ENCODE results near the gene TRAF4. TPM values are rescaled to one million over a fixed set of nuclear protein-coding genes. Genes with fewer than 3 reads are reported as not detected.

Gene TRAF4
- total RNA-seq, 1 experiment from 2014 or later: 227 TPM

DNA sequence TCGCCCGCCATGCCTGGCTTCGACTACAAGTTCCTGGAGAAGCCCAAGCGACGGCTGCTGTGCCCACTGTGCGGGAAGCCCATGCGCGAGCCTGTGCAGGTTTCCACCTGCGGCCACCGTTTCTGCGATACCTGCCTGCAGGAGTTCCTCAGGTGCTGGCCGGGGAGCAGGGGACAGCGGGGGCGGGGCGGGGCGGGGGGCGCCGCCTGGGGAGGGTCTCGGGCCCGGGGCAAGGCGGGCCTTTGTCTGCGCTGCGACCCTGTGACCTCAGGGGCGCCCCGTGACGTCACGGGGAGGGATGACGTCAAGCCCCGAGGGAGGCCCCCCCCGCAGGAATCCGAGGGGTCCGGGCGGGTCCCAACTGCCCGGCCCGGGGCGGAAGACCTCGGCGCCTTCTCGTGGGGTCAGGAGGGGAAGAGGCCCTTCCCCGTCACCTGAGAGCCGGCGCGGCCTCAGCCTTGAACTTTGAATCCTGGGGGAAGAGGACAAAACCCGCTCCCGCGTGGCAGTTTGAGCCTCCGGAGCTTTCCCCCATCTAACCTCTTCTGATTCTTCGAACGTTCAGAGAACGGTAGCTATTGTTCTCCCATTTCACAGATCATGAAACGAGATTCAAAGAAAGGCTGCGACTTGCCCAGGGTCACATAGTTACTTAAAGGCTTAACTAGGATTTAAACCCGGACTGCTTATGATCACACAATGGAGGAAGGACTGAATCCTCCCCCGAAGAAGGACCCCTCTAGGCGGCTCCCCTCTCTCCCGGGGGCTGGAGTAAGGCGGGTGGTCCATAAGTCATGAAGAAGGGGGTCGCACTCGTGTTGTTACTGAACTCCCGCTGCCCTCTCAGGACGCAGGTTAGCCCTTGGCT, 527 bp downstream of the TRAF4 start:
- H3K27me3 ChIP-seq (ENCODE audit: insufficient read depth, low read length): no peaks in the 10 kb centered on the region
- peak overlapping the region; percentile 95 for H3K9ac ChIP-seq (ENCODE audit: extremely low read depth, insufficient read length, low read length)
- H4K91ac ChIP-seq (ENCODE audit: insufficient read length, low read depth, low read length): peak overlapping the region; percentile 82
- DNase-seq: peak; percentile 87
- peak overlapping the region; percentile 93 for H2BK120ac ChIP-seq (ENCODE audit: low read depth, low read length, poor library complexity, severe bottlenecking)
- H4K8ac ChIP-seq (replicated peaks; ENCODE audit: insufficient read length, low read depth, low read length): peak overlapping the region; percentile 20
- peaks cover 5% of the 10 kb centered on the region; the same call in 1 of the 2 replicates for H3K4me1 ChIP-seq (ENCODE audit: insufficient read depth, low read length)
- H3K79me2 ChIP-seq (ENCODE audit: insufficient read depth, low read length): peaks cover 16% of the 10 kb centered on the region; the same call in 1 of the 2 replicates
- peak overlapping the region; percentile 84 for H3K4me2 ChIP-seq (ENCODE audit: insufficient read depth, insufficient read length, low read length)
- peak overlapping the region; percentile 98 for H3K18ac ChIP-seq (ENCODE audit: insufficient read length, low read depth, low read length)
- no peak overlapping the region for H2BK20ac ChIP-seq (ENCODE audit: low read depth, low read length, poor library complexity, severe bottlenecking)
- WGBS (ENCODE audit: extremely low coverage, insufficient read length, low lambda C conversion rate): no CpG with 5 or more reads among the region's 61 CpGs
- peak overlapping the region; percentile 39 for H3K4ac ChIP-seq (ENCODE audit: low read depth, low read length)
- H4K5ac ChIP-seq (ENCODE audit: insufficient read length, low read depth, low read length): peak overlapping the region; percentile 24
- peak overlapping the region; percentile 100 for H3K14ac ChIP-seq (ENCODE audit: insufficient read depth, low read length)
- H3K27ac Mint-ChIP-seq: peak overlapping the region; percentile 95 to 98 (median 97)
- peak overlapping the region; percentile 87 to 93 for H3K4me3 Mint-ChIP-seq
- no peaks in the 10 kb centered on the region; the same call in none of the 2 replicates for H3K27me3 Mint-ChIP-seq (ENCODE audit: low read depth)
- H3K27ac ChIP-seq (ENCODE audit: insufficient read length, low read depth, low read length): peak overlapping the region; percentile 61
- peak overlapping the region; percentile 45 for H2BK5ac ChIP-seq (ENCODE audit: insufficient read length, low read length)
- H2AK5ac ChIP-seq (ENCODE audit: insufficient read length, low read length): no peak overlapping the region
- TF ChIP-seq, protein P1, sequence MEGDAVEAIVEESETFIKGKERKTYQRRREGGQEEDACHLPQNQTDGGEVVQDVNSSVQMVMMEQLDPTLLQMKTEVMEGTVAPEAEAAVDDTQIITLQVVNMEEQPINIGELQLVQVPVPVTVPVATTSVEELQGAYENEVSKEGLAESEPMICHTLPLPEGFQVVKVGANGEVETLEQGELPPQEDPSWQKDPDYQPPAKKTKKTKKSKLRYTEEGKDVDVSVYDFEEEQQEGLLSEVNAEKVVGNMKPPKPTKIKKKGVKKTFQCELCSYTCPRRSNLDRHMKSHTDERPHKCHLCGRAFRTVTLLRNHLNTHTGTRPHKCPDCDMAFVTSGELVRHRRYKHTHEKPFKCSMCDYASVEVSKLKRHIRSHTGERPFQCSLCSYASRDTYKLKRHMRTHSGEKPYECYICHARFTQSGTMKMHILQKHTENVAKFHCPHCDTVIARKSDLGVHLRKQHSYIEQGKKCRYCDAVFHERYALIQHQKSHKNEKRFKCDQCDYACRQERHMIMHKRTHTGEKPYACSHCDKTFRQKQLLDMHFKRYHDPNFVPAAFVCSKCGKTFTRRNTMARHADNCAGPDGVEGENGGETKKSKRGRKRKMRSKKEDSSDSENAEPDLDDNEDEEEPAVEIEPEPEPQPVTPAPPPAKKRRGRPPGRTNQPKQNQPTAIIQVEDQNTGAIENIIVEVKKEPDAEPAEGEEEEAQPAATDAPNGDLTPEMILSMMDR (conservative IDR thresholded peaks at IDR 0.05): no peak
- H4K20me1 ChIP-seq (ENCODE audit: control insufficient read depth, insufficient read depth, insufficient read length): no peaks in the 10 kb centered on the region
- peak overlapping the region; percentile 92 for H3T11ph ChIP-seq (ENCODE audit: low read length)
- no peak overlapping the region for H3K56ac ChIP-seq (ENCODE audit: insufficient read length, low read depth, low read length)
- H3K9me3 Mint-ChIP-seq: no peaks in the 10 kb centered on the region
- peak overlapping the region; percentile 62 for H2BK15ac ChIP-seq (ENCODE audit: low read depth, low read length)
- H3K36me3 Mint-ChIP-seq (ENCODE audit: insufficient read depth in 1 of 3, low read depth in 3 of 3): peaks cover 31 to 59% (median 37%) of the 10 kb centered on the region in 3 experiments; a peak in 6 of 7 replicates
- H2BK12ac ChIP-seq (ENCODE audit: insufficient read length, low read depth, low read length): peak overlapping the region; percentile 15
- H3K4me1 Mint-ChIP-seq: peaks cover 12 to 30% of the 10 kb centered on the region in 2 experiments
- no peaks in the 10 kb centered on the region for H3K79me1 ChIP-seq (ENCODE audit: insufficient read depth, low read depth, low read length, poor library complexity, severe bottlenecking)
- no peaks in the 10 kb centered on the region for H3K9me3 ChIP-seq (ENCODE audit: control insufficient read depth, low read depth, low read length)
- peaks cover 15% of the 10 kb centered on the region for H3K23me2 ChIP-seq (ENCODE audit: insufficient read length, low read depth, low read length, poor library complexity, severe bottlenecking)
- H3K23ac ChIP-seq (ENCODE audit: insufficient read length, low read depth, low read length): no peak overlapping the region
- no peak overlapping the region for H2AFZ ChIP-seq (ENCODE audit: low read length)
